IMR-90 (cell line): ENCODE results near the gene ABTB2. TPM values are rescaled to one million over a fixed set of nuclear protein-coding genes. Genes with fewer than 3 reads are reported as not detected.

Source experiments
- ATAC-seq: fragments of 200-7000 bp; cut with Tn5 transposase; 2 replicates; pipeline ENCODE4 v1.9.1; 2020; ENCODE audit warnings: low read depth, mild to moderate bottlenecking, moderate library complexity
- BruUV-seq: library from RNA; stranded (reverse); fragments of 400-500 nt; replicated peaks from 2 replicates; lab custom pipeline; 2021; lab: Mats Ljungman, UMichigan
- CTCF ChIA-PET: fragments of 300-600 bp; formaldehyde crosslinking; extraction: SDS; loops from one replicate; lab custom pipeline; 2021; ENCODE audit warnings: antibody characterized with exemption; lab: Yijun Ruan, JAX
- POLR2A ChIA-PET: fragments of 300-600 bp; sonication (Branson Sonifier 250); formaldehyde crosslinking; loops from one replicate; lab custom pipeline; 2022; ENCODE audit warnings: antibody characterized with exemption; ENCODE audit not compliant: unreplicated experiment; lab: Charles Lee
- DNase-seq: peaks from one replicate; pipeline ENCODE4 v3.0.0; 2013
- H2AFZ ChIP-seq: replicated peaks from 2 replicates; pipeline ENCODE3; 2013; ENCODE audit warnings: low read length, mild to moderate bottlenecking; ENCODE audit not compliant: poor library complexity
- H2AK5ac ChIP-seq: 2 replicates; pipeline ENCODE4 v1.6.1; 2013; ENCODE audit warnings: low read depth, low read length, inconsistent platforms
- H2AK9ac ChIP-seq: replicated peaks from 2 replicates; pipeline ENCODE3; 2013; ENCODE audit warnings: mild to moderate bottlenecking, low read depth, low read length, moderate library complexity; ENCODE audit not compliant: poor library complexity
- H2BK120ac ChIP-seq: 2 replicates; pipeline ENCODE4 v1.6.1; 2013; ENCODE audit warnings: low read depth, low read length, inconsistent platforms
- H2BK15ac ChIP-seq: 3 replicates; pipeline ENCODE4 v1.6.1; 2013; ENCODE audit warnings: low read depth, low read length, inconsistent platforms
- H2BK20ac ChIP-seq: 2 replicates; pipeline ENCODE4 v1.6.1; 2013; ENCODE audit warnings: low read depth, mild to moderate bottlenecking, inconsistent platforms, low read length, moderate library complexity
- H2BK5ac ChIP-seq: 2 replicates; pipeline ENCODE4 v1.6.1; 2013; ENCODE audit warnings: mild to moderate bottlenecking, low read depth, low read length, inconsistent platforms; ENCODE audit not compliant: poor library complexity, severe bottlenecking
- H3K14ac ChIP-seq: replicated peaks from 2 replicates; pipeline ENCODE4 v1.6.1; 2013; ENCODE audit warnings: low read depth, low read length, inconsistent platforms
- H3K18ac ChIP-seq: 2 replicates; pipeline ENCODE4 v1.6.1; 2013; ENCODE audit warnings: low read depth, low read length, control low read depth
- H3K23ac ChIP-seq: 2 replicates; pipeline ENCODE4 v1.6.1; 2013; ENCODE audit warnings: low read depth, low read length, inconsistent platforms
- H3K27ac ChIP-seq: 2 replicates; pipeline ENCODE4 v1.5.1; 2013; ENCODE audit warnings: mild to moderate bottlenecking, control low read depth, low read length; ENCODE audit not compliant: insufficient read depth
- H3K27me3 ChIP-seq: 2 replicates; pipeline ENCODE4 v1.6.1; 2013; ENCODE audit warnings: low read length; ENCODE audit not compliant: control insufficient read depth, insufficient read depth
- H3K36me3 ChIP-seq: 2 replicates; pipeline ENCODE4 v1.6.1; 2013; ENCODE audit warnings: low read length, mixed read lengths; ENCODE audit not compliant: control insufficient read depth, insufficient read depth
- H3K4ac ChIP-seq: 2 replicates; pipeline ENCODE4 v1.6.1; 2013; ENCODE audit warnings: low read depth, low read length, inconsistent platforms
- H3K4me1 ChIP-seq: 2 replicates; pipeline ENCODE4 v1.6.1; 2013; ENCODE audit warnings: low read length, mixed read lengths; ENCODE audit not compliant: control insufficient read depth, insufficient read depth
- H3K4me2 ChIP-seq: 2 replicates; pipeline ENCODE4 v1.6.1; 2013; ENCODE audit warnings: low read depth, mild to moderate bottlenecking, control low read depth, low read length, moderate library complexity
- H3K4me3 ChIP-seq: 2 replicates; pipeline ENCODE4 v1.5.1; 2013; ENCODE audit warnings: low read depth, mild to moderate bottlenecking, control low read depth, low read length, moderate library complexity; ENCODE audit not compliant: insufficient read depth
- H3K56ac ChIP-seq: 2 replicates; pipeline ENCODE4 v1.6.1; 2013; ENCODE audit warnings: low read length, inconsistent platforms; ENCODE audit not compliant: insufficient read depth; ENCODE audit errors: extremely low read depth
- H3K79me1 ChIP-seq, 2 experiments: 2 replicates each; pipeline ENCODE4 v1.6.1; 2013; ENCODE audit warnings: low read length in 2 of 2, inconsistent platforms in 1 of 2, low read depth in 1 of 2
- H3K9ac ChIP-seq: 2 replicates; pipeline ENCODE4 v1.6.1; 2013; ENCODE audit warnings: low read depth, low read length, control low read depth
- H3K9me1 ChIP-seq: 2 replicates; pipeline ENCODE4 v1.6.1; 2013; ENCODE audit warnings: low read length, inconsistent platforms; ENCODE audit not compliant: insufficient read depth
- H3K9me3 ChIP-seq: 2 replicates; pipeline ENCODE4 v1.6.1; 2013; ENCODE audit warnings: low read length; ENCODE audit not compliant: control insufficient read depth, insufficient read depth
- H4K20me1 ChIP-seq: 2 replicates; pipeline ENCODE4 v1.6.1; 2013; ENCODE audit warnings: low read length, inconsistent platforms; ENCODE audit not compliant: insufficient read depth
- H4K5ac ChIP-seq: 2 replicates; pipeline ENCODE4 v1.6.1; 2013; ENCODE audit warnings: mild to moderate bottlenecking, low read depth, low read length, control low read depth
- H4K8ac ChIP-seq, 2 experiments: 2 replicates each; pipeline ENCODE4 v1.6.1; 2013; ENCODE audit warnings: low read depth in 2 of 2, low read length in 2 of 2, control low read depth in 1 of 2, inconsistent platforms in 1 of 2
- H4K91ac ChIP-seq: 2 replicates; pipeline ENCODE4 v1.6.1; 2013; ENCODE audit warnings: low read depth, low read length, inconsistent platforms; ENCODE audit not compliant: insufficient read depth
- MAFK ChIP-seq: IDR thresholded peaks from 2 replicates; pipeline ENCODE4 v1.6.1; 2012; ENCODE audit warnings: low read depth, low read length, improper control_type of control experiment
- WGBS, 2 experiments: methylation state at CpG; one replicate each; pipeline versions ENCODE4 v1.1.5 to v1.1.7; 2013; ENCODE audit warnings: missing lambda C conversion rate in 2 of 2; ENCODE audit not compliant: insufficient read length in 1 of 2; ENCODE audit errors: extremely low coverage in 2 of 2; 5-methylcytosine and 5-hydroxymethylcytosine counted together
- dilution Hi-C: fragments of 300-500 bp; cut with HindIII; formaldehyde crosslinking; loops from one replicate; pipeline ENCODE4 v1.14.3; 2018; ENCODE audit warnings: low sequenced_read_pairs; ENCODE audit not compliant: unreplicated experiment
- in situ Hi-C: fragments of 300-500 bp; cut with MboI; formaldehyde crosslinking; loops from 3 replicates; pipeline ENCODE4 v1.14.3; 2019; ENCODE audit warnings: low sequenced_read_pairs, inconsistent platforms, mixed read lengths
- intact Hi-C: fragments of 100-400 bp; cut with micrococcal nuclease; formaldehyde crosslinking; loops from 2 replicates; pipeline ENCODE4 v1.10.0; 2022
- polyA plus RNA-seq, 3 experiments: library from polyadenylated mRNA; depleted of rRNA; stranded (reverse); fragments of >200 nt; gene quantifications; 2 replicates each; pipeline ENCODE4 v1.2.3, GENCODE V29; 2012; ENCODE audit warnings: low replicate concordance in 1 of 3
- total RNA-seq: library from RNA; depleted of rRNA; stranded (reverse); fragments of >200 nt; gene quantifications from 2 replicates; pipeline ENCODE4 v1.2.3, GENCODE V29; 2012

The ABTB2 gene
- total and polyA plus RNA-seq, 2 of the 4 experiments (the other 2 are of a cell fraction), result 0.18 to 2.0 TPM

- ATAC-seq (no peak), DNase-seq (no peak)
- no peak overlapping the region for H3K9ac ChIP-seq
- POLR2A ChIA-PET, result no interaction called here
- no peak overlapping the region for H2AK5ac ChIP-seq
- H3K4me3 ChIP-seq, result no peak overlapping the region
- H4K20me1 ChIP-seq, result no peaks in the 10 kb centered on the region
- no peak overlapping the region for H4K91ac ChIP-seq
- no peak overlapping the region for H3K4ac ChIP-seq
- H3K9me1 ChIP-seq, result no peaks in the 10 kb centered on the region
- no peak overlapping the region for H4K5ac ChIP-seq
- BruUV-seq, result no TSS peak
- H3K27me3 ChIP-seq, result peaks cover 2% of the 10 kb centered on the region
- dilution Hi-C loops, result loop anchor here (25.0 kb wide), 1 partner anchor 153 kb away; no protein-coding TSS in a partner anchor
- no peak overlapping the region for H3K23ac ChIP-seq
- H2BK5ac ChIP-seq, result no peak overlapping the region
- H2BK120ac ChIP-seq, result no peak overlapping the region
- no peak overlapping the region for H2BK20ac ChIP-seq
- intact Hi-C loops, result no loop called here
- no peak overlapping the region for H2AK9ac ChIP-seq
- H2BK15ac ChIP-seq, result no peak overlapping the region
- no peak overlapping the region for H4K8ac ChIP-seq
- TF ChIP-seq MAFK, result no peak
- no peaks in the 10 kb centered on the region for H3K79me1 ChIP-seq
- H3K56ac ChIP-seq, result no peak overlapping the region
- CTCF ChIA-PET, result interaction anchor here (0.6 kb wide), 1 partner anchor 42 kb away, joined by 3 read pairs; no protein-coding TSS in a partner anchor
- H3K36me3 ChIP-seq, result no peaks in the 10 kb centered on the region
- peaks cover 2% of the 10 kb centered on the region; the same call in 1 of the 2 replicates for H3K4me1 ChIP-seq
- H2AFZ ChIP-seq, result no peak overlapping the region
- H3K9me3 ChIP-seq, result no peaks in the 10 kb centered on the region
- WGBS, 2 experiments, result no CpG with 5 or more reads among the region's 9 CpGs
- in situ Hi-C loops, result no loop called here
- H3K18ac ChIP-seq, result no peak overlapping the region
- no peak overlapping the region for H3K27ac ChIP-seq
- no peak overlapping the region for H3K14ac ChIP-seq
- H3K4me2 ChIP-seq, result no peak overlapping the region
Observed at GRCh38 chr11:34183848-34184391, 173.9 kb downstream of the ABTB2 start.
